IMR-90 (cell line): Measurements from ENCODE around the gene ESRRG. TPM values are rescaled to one million over a fixed set of nuclear protein-coding genes. Genes with fewer than 3 reads are reported as not detected.

ENCODE experiments used
- ATAC-seq: fragments of 200-7000 bp; cut with Tn5 transposase; 2 replicates; pipeline ENCODE4 v1.9.1; 2020; ENCODE audit warnings: low read depth, mild to moderate bottlenecking, moderate library complexity
- BruUV-seq: library from RNA; stranded (reverse); fragments of 400-500 nt; replicated peaks from 2 replicates; lab custom pipeline; 2021; lab: Mats Ljungman, UMichigan
- CTCF ChIA-PET: fragments of 300-600 bp; formaldehyde crosslinking; extraction: SDS; loops from one replicate; lab custom pipeline; 2021; ENCODE audit warnings: antibody characterized with exemption; lab: Yijun Ruan, JAX
- POLR2A ChIA-PET: fragments of 300-600 bp; sonication (Branson Sonifier 250); formaldehyde crosslinking; loops from one replicate; lab custom pipeline; 2022; ENCODE audit warnings: antibody characterized with exemption; ENCODE audit not compliant: unreplicated experiment; lab: Charles Lee
- DNase-seq: peaks from one replicate; pipeline ENCODE4 v3.0.0; 2013
- H2AFZ ChIP-seq: replicated peaks from 2 replicates; pipeline ENCODE3; 2013; ENCODE audit warnings: low read length, mild to moderate bottlenecking; ENCODE audit not compliant: poor library complexity
- H2AK5ac ChIP-seq: 2 replicates; pipeline ENCODE4 v1.6.1; 2013; ENCODE audit warnings: low read depth, low read length, inconsistent platforms
- H2AK9ac ChIP-seq: replicated peaks from 2 replicates; pipeline ENCODE3; 2013; ENCODE audit warnings: mild to moderate bottlenecking, low read depth, low read length, moderate library complexity; ENCODE audit not compliant: poor library complexity
- H2BK120ac ChIP-seq: 2 replicates; pipeline ENCODE4 v1.6.1; 2013; ENCODE audit warnings: low read depth, low read length, inconsistent platforms
- H2BK15ac ChIP-seq: 3 replicates; pipeline ENCODE4 v1.6.1; 2013; ENCODE audit warnings: low read depth, low read length, inconsistent platforms
- H2BK20ac ChIP-seq: 2 replicates; pipeline ENCODE4 v1.6.1; 2013; ENCODE audit warnings: low read depth, mild to moderate bottlenecking, inconsistent platforms, low read length, moderate library complexity
- H2BK5ac ChIP-seq: 2 replicates; pipeline ENCODE4 v1.6.1; 2013; ENCODE audit warnings: mild to moderate bottlenecking, low read depth, low read length, inconsistent platforms; ENCODE audit not compliant: poor library complexity, severe bottlenecking
- H3K14ac ChIP-seq: replicated peaks from 2 replicates; pipeline ENCODE4 v1.6.1; 2013; ENCODE audit warnings: low read depth, low read length, inconsistent platforms
- H3K18ac ChIP-seq: 2 replicates; pipeline ENCODE4 v1.6.1; 2013; ENCODE audit warnings: low read depth, low read length, control low read depth
- H3K23ac ChIP-seq: 2 replicates; pipeline ENCODE4 v1.6.1; 2013; ENCODE audit warnings: low read depth, low read length, inconsistent platforms
- H3K27ac ChIP-seq: 2 replicates; pipeline ENCODE4 v1.5.1; 2013; ENCODE audit warnings: mild to moderate bottlenecking, control low read depth, low read length; ENCODE audit not compliant: insufficient read depth
- H3K27me3 ChIP-seq: 2 replicates; pipeline ENCODE4 v1.6.1; 2013; ENCODE audit warnings: low read length; ENCODE audit not compliant: control insufficient read depth, insufficient read depth
- H3K36me3 ChIP-seq: 2 replicates; pipeline ENCODE4 v1.6.1; 2013; ENCODE audit warnings: low read length, mixed read lengths; ENCODE audit not compliant: control insufficient read depth, insufficient read depth
- H3K4ac ChIP-seq: 2 replicates; pipeline ENCODE4 v1.6.1; 2013; ENCODE audit warnings: low read depth, low read length, inconsistent platforms
- H3K4me1 ChIP-seq: 2 replicates; pipeline ENCODE4 v1.6.1; 2013; ENCODE audit warnings: low read length, mixed read lengths; ENCODE audit not compliant: control insufficient read depth, insufficient read depth
- H3K4me2 ChIP-seq: 2 replicates; pipeline ENCODE4 v1.6.1; 2013; ENCODE audit warnings: low read depth, mild to moderate bottlenecking, control low read depth, low read length, moderate library complexity
- H3K4me3 ChIP-seq: 2 replicates; pipeline ENCODE4 v1.5.1; 2013; ENCODE audit warnings: low read depth, mild to moderate bottlenecking, control low read depth, low read length, moderate library complexity; ENCODE audit not compliant: insufficient read depth
- H3K56ac ChIP-seq: 2 replicates; pipeline ENCODE4 v1.6.1; 2013; ENCODE audit warnings: low read length, inconsistent platforms; ENCODE audit not compliant: insufficient read depth; ENCODE audit errors: extremely low read depth
- H3K79me1 ChIP-seq, 2 experiments: 2 replicates each; pipeline ENCODE4 v1.6.1; 2013; ENCODE audit warnings: low read length in 2 of 2, inconsistent platforms in 1 of 2, low read depth in 1 of 2
- H3K9ac ChIP-seq: 2 replicates; pipeline ENCODE4 v1.6.1; 2013; ENCODE audit warnings: low read depth, low read length, control low read depth
- H3K9me1 ChIP-seq: 2 replicates; pipeline ENCODE4 v1.6.1; 2013; ENCODE audit warnings: low read length, inconsistent platforms; ENCODE audit not compliant: insufficient read depth
- H3K9me3 ChIP-seq: 2 replicates; pipeline ENCODE4 v1.6.1; 2013; ENCODE audit warnings: low read length; ENCODE audit not compliant: control insufficient read depth, insufficient read depth
- H4K20me1 ChIP-seq: 2 replicates; pipeline ENCODE4 v1.6.1; 2013; ENCODE audit warnings: low read length, inconsistent platforms; ENCODE audit not compliant: insufficient read depth
- H4K5ac ChIP-seq: 2 replicates; pipeline ENCODE4 v1.6.1; 2013; ENCODE audit warnings: mild to moderate bottlenecking, low read depth, low read length, control low read depth
- H4K8ac ChIP-seq, 2 experiments: 2 replicates each; pipeline ENCODE4 v1.6.1; 2013; ENCODE audit warnings: low read depth in 2 of 2, low read length in 2 of 2, control low read depth in 1 of 2, inconsistent platforms in 1 of 2
- H4K91ac ChIP-seq: 2 replicates; pipeline ENCODE4 v1.6.1; 2013; ENCODE audit warnings: low read depth, low read length, inconsistent platforms; ENCODE audit not compliant: insufficient read depth
- CEBPB ChIP-seq: IDR thresholded peaks from 2 replicates; pipeline ENCODE4 v1.6.1; 2012; ENCODE audit warnings: low read depth, low read length, improper control_type of control experiment
- CHD1 ChIP-seq: IDR thresholded peaks from 2 replicates; pipeline ENCODE4 v1.6.1; 2012; ENCODE audit warnings: low read depth, low read length, improper control_type of control experiment
- CTCF ChIP-seq: conservative IDR thresholded peaks from 2 replicates; pipeline ENCODE4 v1.5.1; 2012; ENCODE audit warnings: mild to moderate bottlenecking, low read depth, low read length, improper control_type of control experiment
- ELK1 ChIP-seq: fragments of 150-350 bp; IDR thresholded peaks from 2 replicates; pipeline ENCODE4 v1.6.1; 2016; ENCODE audit warnings: low read depth, mild to moderate bottlenecking, low read length, moderate library complexity, borderline replicate concordance
- FOS ChIP-seq: fragments of 150-350 bp; IDR thresholded peaks from 2 replicates; pipeline ENCODE4 v1.6.1; 2016; ENCODE audit warnings: low read depth, low read length
- MAFK ChIP-seq: IDR thresholded peaks from 2 replicates; pipeline ENCODE4 v1.6.1; 2012; ENCODE audit warnings: low read depth, low read length, improper control_type of control experiment
- MAZ ChIP-seq: IDR thresholded peaks from 2 replicates; pipeline ENCODE4 v1.6.1; 2012; ENCODE audit warnings: low read depth, mild to moderate bottlenecking, low read length, improper control_type of control experiment, moderate library complexity, borderline replicate concordance
- MXI1 ChIP-seq: IDR thresholded peaks from 2 replicates; pipeline ENCODE4 v1.6.1; 2012; ENCODE audit warnings: low read depth, mild to moderate bottlenecking, low read length, moderate library complexity, borderline replicate concordance
- NFE2L2 ChIP-seq: fragments of 150-350 bp; IDR thresholded peaks from 2 replicates; pipeline ENCODE4 v1.6.1; 2016; ENCODE audit warnings: low read depth, mild to moderate bottlenecking, low read length
- RAD21 ChIP-seq: IDR thresholded peaks from 2 replicates; pipeline ENCODE4 v1.6.1; 2012; ENCODE audit warnings: low read length, improper control_type of control experiment
- RFX5 ChIP-seq: IDR thresholded peaks from 2 replicates; pipeline ENCODE4 v1.8.0; 2012; ENCODE audit warnings: low read depth, mild to moderate bottlenecking, low read length, moderate library complexity
- SMC3 ChIP-seq: fragments of 150-350 bp; IDR thresholded peaks from 2 replicates; pipeline ENCODE4 v1.6.1; 2016; ENCODE audit warnings: low read depth, mild to moderate bottlenecking, antibody characterized with exemption, low read length, moderate library complexity
- USF2 ChIP-seq: fragments of 150-350 bp; IDR thresholded peaks from 2 replicates; pipeline ENCODE4 v1.6.1; 2017; ENCODE audit warnings: mild to moderate bottlenecking, antibody characterized with exemption, low read length, low read depth
- WGBS, 2 experiments: methylation state at CpG; one replicate each; pipeline versions ENCODE4 v1.1.5 to v1.1.7; 2013; ENCODE audit warnings: missing lambda C conversion rate in 2 of 2; ENCODE audit not compliant: insufficient read length in 1 of 2; ENCODE audit errors: extremely low coverage in 2 of 2; 5-methylcytosine and 5-hydroxymethylcytosine counted together
- dilution Hi-C: fragments of 300-500 bp; cut with HindIII; formaldehyde crosslinking; loops from one replicate; pipeline ENCODE4 v1.14.3; 2018; ENCODE audit warnings: low sequenced_read_pairs; ENCODE audit not compliant: unreplicated experiment
- in situ Hi-C: fragments of 300-500 bp; cut with MboI; formaldehyde crosslinking; loops from 3 replicates; pipeline ENCODE4 v1.14.3; 2019; ENCODE audit warnings: low sequenced_read_pairs, inconsistent platforms, mixed read lengths
- intact Hi-C: fragments of 100-400 bp; cut with micrococcal nuclease; formaldehyde crosslinking; loops from 2 replicates; pipeline ENCODE4 v1.10.0; 2022
- polyA plus RNA-seq, 3 experiments: library from polyadenylated mRNA; depleted of rRNA; stranded (reverse); fragments of >200 nt; gene quantifications; 2 replicates each; pipeline ENCODE4 v1.2.3, GENCODE V29; 2012; ENCODE audit warnings: low replicate concordance in 1 of 3
- total RNA-seq: library from RNA; depleted of rRNA; stranded (reverse); fragments of >200 nt; gene quantifications from 2 replicates; pipeline ENCODE4 v1.2.3, GENCODE V29; 2012

ESRRG gene
- total and polyA plus RNA-seq, 2 of the 4 experiments (the other 2 are of a cell fraction): 0.17 to 0.54 TPM

GRCh38 chr1:216560527-216560926 is 162.7 kb downstream of the ESRRG start:
- no peak overlapping the region; the same call in 1 of the 2 replicates for H3K18ac ChIP-seq
- no peak overlapping the region for H3K23ac ChIP-seq
- ChIA-PET CTCF (interaction anchor here (0.8 kb wide), 1 partner anchor 287 kb away, joined by 3 read pairs; no protein-coding TSS in a partner anchor), POLR2A (no interaction called here)
- 100% methylated on average over 7 of the region's 11 CpGs; no CpG with 5 or more reads in 1 of the 2 experiments for WGBS, 2 experiments
- H3K14ac ChIP-seq: no peak overlapping the region; the same call in 1 of the 2 replicates
- TF ChIP-seq ELK1: no peak
- TF ChIP-seq FOS: no peak
- TF ChIP-seq CHD1: no peak
- no peak for TF ChIP-seq USF2
- TF ChIP-seq MAFK: no peak
- no peak for TF ChIP-seq RFX5
- no peak for TF ChIP-seq CTCF
- TF ChIP-seq SMC3: no peak
- TF ChIP-seq CEBPB: no peak
- TF ChIP-seq MAZ: no peak
- TF ChIP-seq NFE2L2: no peak
- TF ChIP-seq MXI1: no peak
- TF ChIP-seq RAD21: no peak
- intact Hi-C loops: loop anchor here (5.0 kb wide), 1 partner anchor 738 kb away; no protein-coding TSS in a partner anchor
- dilution Hi-C loops: no loop called here
- peak overlapping the region; percentile 56; the same call in 1 of the 2 replicates for H4K91ac ChIP-seq
- no peak overlapping the region for H2BK5ac ChIP-seq
- no peak overlapping the region for H2AFZ ChIP-seq
- in situ Hi-C loops: loop anchor here (25.0 kb wide), 1 partner anchor 573 kb away; no protein-coding TSS in a partner anchor
- no peak overlapping the region; the same call in 1 of the 2 replicates for H3K4ac ChIP-seq
- no peak overlapping the region for H4K5ac ChIP-seq
- H3K9me3 ChIP-seq: no peaks in the 10 kb centered on the region
- no peaks in the 10 kb centered on the region for H3K27me3 ChIP-seq
- no peak overlapping the region for H2BK15ac ChIP-seq
- peak overlapping the region; percentile 65; the same call in 1 of the 2 replicates for H2AK5ac ChIP-seq
- ATAC-seq: no peak
- no peaks in the 10 kb centered on the region for H4K20me1 ChIP-seq
- H3K9me1 ChIP-seq: no peaks in the 10 kb centered on the region
- H2BK20ac ChIP-seq: peak overlapping the region; percentile 80
- no peak overlapping the region for H3K27ac ChIP-seq
- H3K4me1 ChIP-seq: no peaks in the 10 kb centered on the region; the same call in 1 of the 2 replicates
- H3K4me2 ChIP-seq: no peak overlapping the region
- no peak overlapping the region for H2BK120ac ChIP-seq
- no peak overlapping the region for H4K8ac ChIP-seq
- H3K36me3 ChIP-seq: no peaks in the 10 kb centered on the region
- no peaks in the 10 kb centered on the region for H3K79me1 ChIP-seq
- no peak overlapping the region for H3K56ac ChIP-seq
- no peak overlapping the region for H3K9ac ChIP-seq
- H3K4me3 ChIP-seq: no peak overlapping the region
- H2AK9ac ChIP-seq: no peak overlapping the region
- DNase-seq: no peak
- BruUV-seq: no TSS peak
